K562 (cell line): ENCODE results near the gene MLIP. TPM values are rescaled to one million over a fixed set of nuclear protein-coding genes. Genes with fewer than 3 reads are reported as not detected.

Experiments used
- ATAC-seq: fragments of 200-7000 bp; cut with Tn5 transposase; 3 replicates; pipeline ENCODE4 v1.9.1; 2020; ENCODE audit warnings: moderate library complexity
- BruUV-seq: library from RNA; stranded (reverse); fragments of 400-500 nt; replicated peaks from 2 replicates; lab custom pipeline; 2021; lab: Mats Ljungman, UMichigan
- CTCF ChIA-PET: fragments of 300-600 bp; formaldehyde crosslinking; extraction: SDS; loops from one replicate; lab custom pipeline; 2021; ENCODE audit warnings: low intra/inter-chr PET ratio; lab: Yijun Ruan, JAX
- POLR2A ChIA-PET: fragments of 300-600, 350-650 bp; sonication (Branson Sonifier 250); formaldehyde crosslinking; extraction: SDS; loops from one replicate; lab custom pipeline; 2021; ENCODE audit warnings: antibody characterized with exemption, inconsistent platforms; lab: Yijun Ruan, JAX
- DNase-seq, 4 experiments: peaks; one replicate each; pipeline versions ENCODE4 v3.0.0 to v3.0.0-alpha.2; 2011 to 2018; ENCODE audit warnings: low spot score in 3 of 4, mixed read lengths in 3 of 4; ENCODE audit errors: extremely low read depth in 1 of 4
- FAIRE-seq: peaks from 2 replicates; lab custom pipeline; 2011; peaks lifted over from hg19 to GRCh38; lab: Jason Lieb, UNC
- H2AFZ ChIP-seq: 2 replicates; pipeline ENCODE4 v1.6.0; 2011; ENCODE audit warnings: low read depth, low read length, control low read depth, inconsistent platforms
- H3K27ac ChIP-seq: fragments of 200-600 bp; 3 replicates; pipeline ENCODE4 v1.8.0; 2011; ENCODE audit warnings: low read depth, mild to moderate bottlenecking, control low read depth, inconsistent platforms, low read length, moderate library complexity, mixed read lengths; ENCODE audit errors: extremely low read depth
- H3K27me3 ChIP-seq, 2 experiments: fragments of 300-600 bp in 1 of 2; 2 replicates in 1 of 2; 3 replicates in 1 of 2; pipeline versions ENCODE4 v1.6.0 to v1.8.0; 2011; ENCODE audit warnings: inconsistent platforms in 2 of 2, low read length in 2 of 2, mild to moderate bottlenecking in 1 of 2, mixed read lengths in 1 of 2, moderate library complexity in 1 of 2; ENCODE audit not compliant: control insufficient read depth in 2 of 2, insufficient read depth in 2 of 2
- H3K36me3 ChIP-seq: fragments of 300-600 bp; 3 replicates; pipeline ENCODE4 v1.8.0; 2011; ENCODE audit warnings: mild to moderate bottlenecking, low read length, inconsistent platforms; ENCODE audit not compliant: control insufficient read depth, insufficient read depth
- H3K4me1 ChIP-seq, 2 experiments: fragments of 200-600 bp in 1 of 2; replicated peaks in 1 of 2; 2 replicates in 1 of 2; 3 replicates in 1 of 2; pipeline versions ENCODE4 v1.5.1 to v1.8.0; 2011; ENCODE audit warnings: inconsistent platforms in 2 of 2, low read length in 2 of 2, mild to moderate bottlenecking in 1 of 2, mixed read lengths in 1 of 2, moderate library complexity in 1 of 2; ENCODE audit not compliant: control insufficient read depth in 2 of 2, insufficient read depth in 2 of 2
- H3K4me2 ChIP-seq: 2 replicates; pipeline ENCODE4 v1.6.1; 2011; ENCODE audit warnings: low read length, control low read depth, inconsistent platforms, mixed read lengths; ENCODE audit not compliant: insufficient read depth
- H3K4me3 ChIP-seq: fragments of 200-600 bp; sonication (generic), shearing (Covaris generic); 2 replicates; pipeline ENCODE4 v1.5.1; 2016; ENCODE audit warnings: control low read depth, inconsistent platforms
- H3K79me2 ChIP-seq: fragments of 200-600 bp; 3 replicates; pipeline ENCODE4 v1.8.0; 2011; ENCODE audit warnings: low read length, inconsistent platforms; ENCODE audit not compliant: control insufficient read depth, insufficient read depth
- H3K9ac ChIP-seq, 2 experiments: 2 replicates each; pipeline versions ENCODE4 v1.6.0 to v1.6.1; 2011; ENCODE audit warnings: low read depth in 2 of 2, low read length in 2 of 2, control low read depth in 1 of 2, inconsistent platforms in 1 of 2, mild to moderate bottlenecking in 1 of 2, mixed read lengths in 1 of 2; ENCODE audit not compliant: insufficient read depth in 1 of 2
- H3K9me1 ChIP-seq: one replicate; pipeline ENCODE4 v1.6.0; 2011; ENCODE audit warnings: inconsistent platforms, mild to moderate bottlenecking, low read length, moderate library complexity; ENCODE audit not compliant: control insufficient read depth, insufficient read depth
- H3K9me3 ChIP-seq: replicated peaks from 2 replicates; pipeline ENCODE4 v1.5.1; 2011; ENCODE audit warnings: low read depth, low read length, inconsistent platforms; ENCODE audit not compliant: control insufficient read depth, insufficient read depth
- H4K20me1 ChIP-seq: replicated peaks from 2 replicates; pipeline ENCODE4 v1.6.1; 2011; ENCODE audit warnings: low read length, inconsistent platforms, mixed read lengths; ENCODE audit not compliant: control insufficient read depth, insufficient read depth
- BRD9 ChIP-seq: fragments of 450-650 bp; IDR thresholded peaks from 2 replicates; pipeline ENCODE4 v1.6.1; 2018; ENCODE audit warnings: low read depth; ENCODE audit not compliant: partially characterized antibody
- KDM5B ChIP-seq: fragments of 200-600 bp; sonication (generic); IDR thresholded peaks from 2 replicates; pipeline ENCODE4 v1.6.1; 2012; ENCODE audit warnings: low read depth, mild to moderate bottlenecking, moderate library complexity, low read length, control low read depth, inconsistent platforms; ENCODE audit not compliant: insufficient replicate concordance
- NR2F6 ChIP-seq: fragments of 450-650 bp; formaldehyde crosslinking; IDR thresholded peaks from 2 replicates; pipeline ENCODE4 v1.4.0; 2020; ENCODE audit warnings: mild to moderate bottlenecking
- OTX1 ChIP-seq: fragments of 450-650 bp; formaldehyde crosslinking; IDR thresholded peaks from 2 replicates; pipeline ENCODE4 v1.4.0; 2022; ENCODE audit warnings: mild to moderate bottlenecking
- PHF8 ChIP-seq: fragments of 200-600 bp; sonication (generic); IDR thresholded peaks from 2 replicates; pipeline ENCODE4 v1.6.1; 2012; ENCODE audit warnings: mixed run types, mild to moderate bottlenecking, inconsistent platforms, low read length, moderate library complexity, borderline replicate concordance
- RAD51 ChIP-seq: fragments of 450-650 bp; IDR thresholded peaks from 2 replicates; pipeline ENCODE4 v1.7.1; 2016; ENCODE audit warnings: low read depth, mild to moderate bottlenecking, borderline replicate concordance
- SAFB ChIP-seq: fragments of 200-400 bp; formaldehyde crosslinking; IDR thresholded peaks from 2 replicates; pipeline ENCODE4 v1.6.1; 2017; ENCODE audit warnings: low read depth, low read length, borderline replicate concordance
- SMAD1 ChIP-seq: fragments of 150-350 bp; IDR thresholded peaks from 2 replicates; pipeline ENCODE4 v1.6.1; 2014; ENCODE audit warnings: low read length, low read depth; ENCODE audit not compliant: partially characterized antibody
- ZBTB17 ChIP-seq: fragments of 450-650 bp; formaldehyde crosslinking; IDR thresholded peaks from 2 replicates; pipeline ENCODE4 v1.4.0; 2020; ENCODE audit warnings: mild to moderate bottlenecking
- ZNF584 ChIP-seq: fragments of 200-800 bp; sonication (Bioruptor generic); IDR thresholded peaks from 2 replicates; pipeline ENCODE4 v1.6.1; 2016; ENCODE audit warnings: low read depth, mild to moderate bottlenecking, missing genetic modification characterization, missing compliant biosample characterization
- WGBS: fragments of 100-300 bp; shearing (Covaris generic); methylation state at CpG from one replicate; pipeline ENCODE4 v1.1.6; 2016; ENCODE audit warnings: low coverage, mixed read lengths; ENCODE audit not compliant: insufficient coverage; ENCODE audit errors: missing lambda C conversion rate; 5-methylcytosine and 5-hydroxymethylcytosine counted together
- in situ Hi-C: fragments of 300-500 bp; cut with MboI; formaldehyde crosslinking; loops from 4 replicates; pipeline ENCODE4 v1.15.0; 2018; ENCODE audit warnings: inconsistent platforms, mixed read lengths
- intact Hi-C: fragments of 100-400 bp; cut with micrococcal nuclease; formaldehyde crosslinking; loops from 2 replicates; pipeline ENCODE4 v1.14.2; 2022
- polyA plus RNA-seq, 8 experiments: library from polyadenylated mRNA; depleted of rRNA in 4 of 8; stranded (reverse) in 5 of 8; unstranded in 3 of 8; fragments of >200 nt; fragmentation: Nextera tagmentation in 2 of 8; fragmentation: Illumina TruSeq in 1 of 8; extraction: Ambion mirVana in 2 of 8; extraction: Trizol in 1 of 8; gene quantifications; 2 replicates each; pipeline versions ENCODE4 v1.2.1 to v1.2.3, GENCODE V29; 2011 to 2014; ENCODE audit warnings: inconsistent platforms in 1 of 8, missing spikeins in 1 of 8
- total RNA-seq, 7 experiments: library from RNA; depleted of rRNA in 6 of 7; stranded (reverse); fragments of >200 nt in 6 of 7; fragmentation: Illumina TruSeq in 2 of 7; extraction: Trizol in 2 of 7; gene quantifications; 2 replicates each; pipeline versions ENCODE4 v1.2.1 to v1.2.3, GENCODE V29; 2011 to 2021; ENCODE audit warnings: low replicate concordance in 1 of 7

MLIP gene
- total and polyA plus RNA-seq, 9 of the 15 experiments (the other 6 are each of a cell fraction or from before 2014, with no cell fraction given) = not detected

DNA sequence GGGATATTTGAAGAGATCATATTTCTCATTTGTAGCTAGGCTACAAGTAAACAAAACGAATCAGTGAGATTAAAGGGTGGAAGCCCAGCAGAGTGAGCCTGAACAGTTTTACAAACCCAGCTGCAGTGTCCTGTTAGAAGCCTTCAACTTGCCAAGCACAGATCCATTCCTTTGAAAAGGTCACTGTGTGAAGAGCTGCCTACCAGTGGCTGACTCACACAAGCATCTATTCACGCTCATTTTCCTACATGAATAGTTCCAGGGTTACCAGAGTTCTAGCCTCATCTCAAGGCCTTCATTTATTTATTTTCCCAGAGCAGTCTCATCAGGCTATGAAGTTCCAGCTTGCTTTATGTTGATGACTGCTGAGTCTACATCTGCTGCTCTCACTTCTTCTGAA, 25.7 kb upstream of the MLIP start (continued):
- no peak for TF ChIP-seq BRD9
- TF ChIP-seq KDM5B = no peak
- TF ChIP-seq PHF8 = no peak
- no peak for TF ChIP-seq NR2F6 (CRISPR knock-in tag)

DNA sequence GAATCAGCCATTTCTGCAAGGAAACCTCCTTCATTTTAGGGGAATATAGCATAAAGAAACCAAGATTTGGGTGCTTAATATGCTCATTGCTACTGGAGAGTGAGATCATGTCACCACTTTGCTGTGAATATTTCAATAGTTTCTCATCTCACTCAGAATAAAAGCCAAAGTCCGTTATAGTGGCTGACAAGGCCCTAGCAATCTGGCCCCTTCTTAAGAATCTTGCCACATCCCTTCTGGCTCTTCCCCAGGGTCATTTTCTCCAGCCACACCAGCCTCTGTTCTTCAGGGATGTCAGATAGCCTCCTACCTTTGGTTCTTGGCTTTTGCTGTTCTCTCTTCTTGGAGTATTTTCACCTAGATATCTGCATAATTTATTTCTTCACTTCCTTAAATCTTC, 24.8 kb upstream of the MLIP start:
- TF ChIP-seq ZBTB17 (no peak), ZNF584 (CRISPR knock-in tag) (no peak), SAFB (no peak), RAD51 (no peak), SMAD1 (no peak), OTX1 (no peak)
- H3K9ac ChIP-seq = no peak overlapping the region
- no peaks in the 10 kb centered on the region for H3K79me2 ChIP-seq
- FAIRE-seq = no peak
- 0% methylated on average over 1 of the region's 1 CpG for WGBS
- DNase-seq = no peak
- no peaks in the 10 kb centered on the region for H3K27me3 ChIP-seq
- ChIA-PET CTCF (no interaction called here), POLR2A (interaction anchor here (0.5 kb wide), 1 partner anchor 38 kb away, joined by 4 read pairs; no protein-coding TSS in a partner anchor)
- no peak for ATAC-seq
- no peaks in the 10 kb centered on the region for H3K9me1 ChIP-seq
- H3K4me1 ChIP-seq = no peaks in the 10 kb centered on the region
- no peak overlapping the region for H3K4me3 ChIP-seq
- H3K36me3 ChIP-seq = no peaks in the 10 kb centered on the region
- no peak overlapping the region for H3K4me2 ChIP-seq
- no peaks in the 10 kb centered on the region for H3K9me3 ChIP-seq
- BruUV-seq = no TSS peak
- no peak overlapping the region for H3K27ac ChIP-seq
- no peak overlapping the region for H2AFZ ChIP-seq
- H4K20me1 ChIP-seq = no peaks in the 10 kb centered on the region
- in situ Hi-C loops = no loop called here
- intact Hi-C loops = no loop called here
